Adrenal gland (tissue), 5 donors: ENCODE data around the gene CCDC201.

Experiments used
- CTCF ChIP-seq, 6 experiments: fragments of 450-650 bp in 4 of 6; fragments of 200-600 bp in 2 of 6; sonication (generic) in 1 of 6; IDR thresholded peaks; 1 replicate in 5 of 6; 2 replicates in 1 of 6; pipeline versions ENCODE4 v1.5.1 to v1.8.0; 2016 to 2021; ENCODE audit warnings: antibody characterized with exemption in 6 of 6, mild to moderate bottlenecking in 2 of 6, moderate library complexity in 1 of 6
- POLR2A ChIP-seq, 2 donors: fragments of 450-650 bp; IDR thresholded peaks; one replicate each; pipeline ENCODE4 v1.6.1; 2017; ENCODE audit warnings: antibody characterized with exemption in 2 of 2, mild to moderate bottlenecking in 2 of 2, moderate library complexity in 1 of 2
- donor health status: DM: no; HTN: no; CAD: no.

DNA sequence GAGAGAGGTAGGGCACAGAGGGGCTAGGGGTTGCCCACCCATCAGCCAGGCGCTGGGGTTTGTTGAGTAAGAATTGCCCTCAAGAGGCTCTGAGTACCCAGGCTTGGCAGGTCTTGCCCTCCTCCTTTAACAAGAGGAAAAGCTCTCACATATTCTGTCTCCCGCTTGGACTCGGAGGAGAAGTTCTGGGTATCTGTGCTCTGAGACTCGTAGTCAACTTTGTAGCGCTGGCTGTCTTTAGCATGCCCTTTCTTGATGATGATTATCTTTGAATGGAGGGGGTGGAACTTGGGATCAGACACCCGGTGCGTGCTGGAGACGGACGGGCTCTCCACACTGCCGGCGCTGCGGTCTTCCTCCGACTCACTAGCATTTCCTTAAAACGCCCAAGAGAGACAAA lies 44.2 kb upstream of the CCDC201 start:
- TF ChIP-seq CTCF (IDR thresholded peaks at IDR 0.05) (no peak), POLR2A (IDR thresholded peaks at IDR 0.05) (no peak)
